B cell (primary cell): ENCODE measurements around the gene RIN3. TPM values are rescaled to one million over a fixed set of nuclear protein-coding genes. Genes with fewer than 3 reads are reported as not detected.
A peak's percentile ranks its signal among the peaks of the same experiment; 100 is the strongest.
"Not testable (repeated sequence)": the region's sequence is repeated elsewhere in the genome, so short reads cannot be mapped to it uniquely, and the experiment has no call there.

Source experiments
- ATAC-seq: fragments of 200-7000 bp; cut with Tn5 transposase; one replicate; pipeline ENCODE4 v1.10.0; 2021; ENCODE audit warnings: low read depth, mild to moderate bottlenecking, moderate number of reproducible peaks, moderate library complexity
- CTCF ChIA-PET: fragments of 350-600 bp; sonication (Branson Sonifier 250); formaldehyde crosslinking; loops from one replicate; lab custom pipeline; 2021; ENCODE audit warnings: antibody characterized with exemption, inconsistent platforms; lab: Charles Lee
- POLR2A ChIA-PET: fragments of 350-600 bp; sonication (Branson Sonifier 250); formaldehyde crosslinking; loops from one replicate; lab custom pipeline; 2021; ENCODE audit warnings: antibody characterized with exemption; lab: Charles Lee
- DNase-seq: peaks from one replicate; pipeline ENCODE4 v3.0.0; 2013
- H2AFZ ChIP-seq: 2 replicates; pipeline ENCODE4 v1.6.1; 2012; ENCODE audit warnings: mild to moderate bottlenecking, low read depth, low read length; ENCODE audit not compliant: insufficient read depth, poor library complexity, severe bottlenecking
- H3K27ac ChIP-seq, 2 donors: 1 replicate in 1 of 2; 2 replicates in 1 of 2; pipeline ENCODE4 v1.5.1; 2012 to 2013; ENCODE audit warnings: low read length in 2 of 2, mild to moderate bottlenecking in 2 of 2, moderate library complexity in 1 of 2
- H3K27me3 ChIP-seq, 4 experiments: fragments of 200-600 bp in 1 of 4; sonication (generic) in 1 of 4; replicated peaks in 1 of 4; 1 replicate in 2 of 4; 2 replicates in 2 of 4; pipeline versions ENCODE4 v1.6.1 to v1.7.0; 2013 to 2016; ENCODE audit warnings: low read length in 3 of 4, mild to moderate bottlenecking in 2 of 4, mixed read lengths in 1 of 4, moderate library complexity in 1 of 4; ENCODE audit not compliant: insufficient read depth in 4 of 4, control insufficient read depth in 3 of 4; ENCODE audit errors: control extremely low read depth in 1 of 4
- H3K36me3 ChIP-seq, 2 experiments: replicated peaks in 1 of 2; 1 replicate in 1 of 2; 2 replicates in 1 of 2; pipeline versions ENCODE4 v1.6.1 to v1.7.1; 2013; ENCODE audit warnings: low read length in 1 of 2; ENCODE audit not compliant: insufficient read depth in 2 of 2, control insufficient read depth in 1 of 2; ENCODE audit errors: control extremely low read depth in 1 of 2, extremely low read depth in 1 of 2
- H3K4me1 ChIP-seq, 2 donors: fragments of 200-600 bp in 1 of 2; sonication (generic) in 1 of 2; 1 replicate in 1 of 2; 2 replicates in 1 of 2; pipeline versions ENCODE4 v1.5.1 to v1.6.1; 2013 to 2017; ENCODE audit warnings: low read length in 2 of 2; ENCODE audit not compliant: control insufficient read depth in 2 of 2, insufficient read depth in 2 of 2
- H3K4me2 ChIP-seq: replicated peaks from 2 replicates; pipeline ENCODE3; 2012; ENCODE audit warnings: mild to moderate bottlenecking, low read depth, low read length; ENCODE audit not compliant: poor library complexity, severe bottlenecking
- H3K4me3 ChIP-seq, 5 experiments: fragments of 200-600 bp in 1 of 5; sonication (generic) in 1 of 5; 1 replicate in 3 of 5; 2 replicates in 2 of 5; pipeline versions ENCODE4 v1.5.1 to v1.7.0; 2011 to 2016; ENCODE audit warnings: low read length in 4 of 5, mild to moderate bottlenecking in 4 of 5, low read depth in 2 of 5, control low read depth in 1 of 5, moderate library complexity in 1 of 5; ENCODE audit not compliant: insufficient read depth in 1 of 5; ENCODE audit errors: control extremely low read depth in 1 of 5, extremely low read depth in 1 of 5
- H3K79me2 ChIP-seq: fragments of 200-600 bp; sonication (generic); one replicate; pipeline ENCODE4 v1.6.0; 2016; ENCODE audit warnings: low read length; ENCODE audit not compliant: control insufficient read depth, insufficient read depth
- H3K9ac ChIP-seq: fragments of 200-600 bp; sonication (generic); 2 replicates; pipeline ENCODE4 v1.6.1; 2017; ENCODE audit warnings: mild to moderate bottlenecking, low read length, moderate library complexity
- H3K9me3 ChIP-seq, 3 donors: one replicate each; pipeline versions ENCODE4 v1.6.1 to v1.7.1; 2013; ENCODE audit warnings: low read length in 2 of 3; ENCODE audit not compliant: control insufficient read depth in 2 of 3, insufficient read depth in 1 of 3; ENCODE audit errors: control extremely low read depth in 1 of 3
- H4K20me1 ChIP-seq: 2 replicates; pipeline ENCODE4 v1.6.0; 2012; ENCODE audit warnings: mild to moderate bottlenecking, low read length; ENCODE audit not compliant: insufficient read depth, control insufficient read depth, poor library complexity, severe bottlenecking
- H3K27ac Mint-ChIP-seq: one replicate; pipeline ENCODE4 v1.8.0; 2021; ENCODE audit warnings: mixed read lengths
- H3K27me3 Mint-ChIP-seq: one replicate; pipeline ENCODE4 v1.8.0; 2021; ENCODE audit warnings: mixed read lengths
- H3K4me1 Mint-ChIP-seq: one replicate; pipeline ENCODE4 v1.8.0; 2021; ENCODE audit warnings: mixed read lengths
- H3K4me3 Mint-ChIP-seq: one replicate; pipeline ENCODE4 v1.8.0; 2021; ENCODE audit warnings: mixed read lengths
- H3K9me3 Mint-ChIP-seq: one replicate; pipeline ENCODE4 v1.8.0; 2022; ENCODE audit warnings: mixed read lengths; ENCODE audit not compliant: insufficient read depth
- CTCF ChIP-seq: fragments of 200-600 bp; IDR thresholded peaks from one replicate; pipeline ENCODE4 v1.8.0; 2022; ENCODE audit warnings: antibody characterized with exemption, mild to moderate bottlenecking
- EZH2 ChIP-seq: IDR thresholded peaks from 2 replicates; pipeline ENCODE4 v1.6.1; 2012; ENCODE audit warnings: borderline replicate concordance, low read depth, mild to moderate bottlenecking, moderate library complexity, low read length; ENCODE audit not compliant: insufficient read depth, poor library complexity, severe bottlenecking
- WGBS: methylation state at CpG from one replicate; pipeline ENCODE4 v1.1.5; 2013; ENCODE audit warnings: missing lambda C conversion rate; ENCODE audit not compliant: insufficient coverage; 5-methylcytosine and 5-hydroxymethylcytosine counted together
- intact Hi-C: fragments of 100-400 bp; cut with micrococcal nuclease; formaldehyde crosslinking; loops from one replicate; pipeline ENCODE4 v1.10.0; 2022
- polyA plus RNA-seq: library from polyadenylated mRNA; depleted of rRNA; stranded (reverse); fragments of >200 nt; gene quantifications from 2 replicates; pipeline ENCODE4 v1.2.3, GENCODE V29; 2012
- total RNA-seq, 2 donors: library from RNA; stranded (reverse); fragments of 120-200 nt in 1 of 2; gene quantifications; 1 replicate in 1 of 2; 2 replicates in 1 of 2; pipeline versions ENCODE4 v1.2.3 to v1.2.4, GENCODE V29; 2013 to 2022

RIN3 gene
- total and polyA plus RNA-seq, 2 donors (not counting 1 experiment from before 2014, with no cell fraction given): 62.1 to 123 TPM

- H3K27ac Mint-ChIP-seq: peak overlapping the region; percentile 68
- Histone ChIP-seq H2AFZ (no peak overlapping the region), H3K27ac (no peak overlapping the region), H3K4me2 (no peak overlapping the region), H3K36me3 (peaks cover 0 to 15% of the 10 kb centered on the region in 2 experiments), H3K4me1 (peaks cover 14 to 15% of the 10 kb centered on the region in 2 donors), H3K9ac (no peak overlapping the region), H3K4me3 (no peak overlapping the region), H3K79me2 (peaks cover 11% of the 10 kb centered on the region), H3K9me3 (no peaks in the 10 kb centered on the region), H4K20me1 (no peaks in the 10 kb centered on the region), H3K27me3 (no peaks in the 10 kb centered on the region)
- H3K27me3 Mint-ChIP-seq: no peaks in the 10 kb centered on the region
- H3K4me1 Mint-ChIP-seq: peaks cover 18% of the 10 kb centered on the region
- CTCF ChIA-PET: no interaction called here
- POLR2A ChIA-PET: no interaction called here
- 88% methylated on average over 7 of the region's 7 CpGs for WGBS
- intact Hi-C loops: no loop called here
- TF ChIP-seq CTCF (no peak), EZH2 (no peak)
- no peak overlapping the region for H3K4me3 Mint-ChIP-seq
- H3K9me3 Mint-ChIP-seq: no peaks in the 10 kb centered on the region
- DNase-seq (no peak), ATAC-seq (no peak)
These were observed 125.3 kb downstream of the RIN3 start for GRCh38 chr14:92638904-92639303.

GRCh38 chr14:92639472-92640117 is 126.0 kb downstream of the RIN3 start:
- H3K27me3 Mint-ChIP-seq, ATAC-seq, H3K27me3 ChIP-seq, H3K9me3 Mint-ChIP-seq, H3K4me3 ChIP-seq, DNase-seq, H3K9me3 ChIP-seq, intact Hi-C loops, H3K27ac Mint-ChIP-seq, H3K4me3 Mint-ChIP-seq, H4K20me1 ChIP-seq, H3K4me2 ChIP-seq, H3K9ac ChIP-seq, H2AFZ ChIP-seq, POLR2A ChIA-PET, H3K27ac ChIP-seq, CTCF ChIA-PET: not testable (repeated sequence)
- Histone ChIP-seq H3K79me2 (peaks cover 11% of the 10 kb centered on the region), H3K36me3 (peaks cover 0 to 22% of the 10 kb centered on the region in 2 experiments), H3K4me1 (peaks cover 8 to 11% of the 10 kb centered on the region in 2 donors)
- 94% methylated on average over 23 of the region's 23 CpGs for WGBS
- peaks cover 18% of the 10 kb centered on the region for H3K4me1 Mint-ChIP-seq
